Fibroblast of skin of right quadriceps (primary cell): ENCODE measurements around the gene SRRD.

Experiments
- DNase-seq: peaks from one replicate; pipeline ENCODE4 v3.0.0-alpha.2; 2013

SRRD gene

DNA sequence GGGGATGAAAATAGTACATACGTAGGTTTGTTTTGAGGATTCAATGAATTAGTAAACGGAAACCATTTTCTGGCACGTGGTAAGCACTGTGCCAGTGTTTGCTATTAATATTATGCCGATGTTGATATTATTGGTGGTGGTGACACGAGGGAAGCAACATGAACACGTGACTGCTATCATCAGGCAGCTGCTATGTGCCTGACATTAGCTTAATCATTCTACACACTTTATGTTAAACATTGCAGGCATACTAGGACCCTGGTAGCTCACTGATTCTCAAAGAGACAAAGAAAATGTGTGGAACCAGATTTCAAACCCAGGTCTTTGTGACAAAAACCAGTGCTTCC lies 656 bp downstream of the SRRD start:
- no peak for DNase-seq

GRCh38 chr22:26485013-26485412 lies 1.3 kb downstream of the SRRD start:
- no peak for DNase-seq

DNA sequence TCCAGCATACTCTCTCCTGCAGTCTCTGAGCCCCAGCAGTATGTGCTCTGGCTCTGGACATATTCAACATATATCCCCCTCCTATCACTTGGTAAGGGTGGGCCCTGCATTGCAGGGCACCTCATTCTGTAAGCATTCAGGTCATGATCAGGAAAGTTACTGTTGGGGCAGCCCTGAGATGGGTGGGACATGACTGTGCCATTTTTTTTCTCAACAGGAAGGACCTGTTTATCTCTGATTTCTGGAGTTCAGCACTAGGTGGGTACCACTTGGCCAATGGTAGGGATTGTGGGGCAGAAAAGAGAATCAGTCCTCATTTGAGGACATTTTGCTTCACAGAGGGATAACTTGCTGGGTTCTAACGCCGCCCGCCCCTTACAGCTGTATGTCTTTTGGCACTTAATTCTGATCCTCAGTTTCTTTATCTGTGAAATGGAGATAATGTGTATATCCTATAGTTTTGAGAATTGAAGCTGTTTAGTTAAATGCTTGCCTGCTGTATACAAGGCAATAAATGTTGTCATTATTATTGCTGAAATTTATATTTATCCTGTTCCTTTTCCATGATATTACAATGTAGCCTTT lies 2.2 kb downstream of the SRRD start:
- DNase-seq: no peak

DNA sequence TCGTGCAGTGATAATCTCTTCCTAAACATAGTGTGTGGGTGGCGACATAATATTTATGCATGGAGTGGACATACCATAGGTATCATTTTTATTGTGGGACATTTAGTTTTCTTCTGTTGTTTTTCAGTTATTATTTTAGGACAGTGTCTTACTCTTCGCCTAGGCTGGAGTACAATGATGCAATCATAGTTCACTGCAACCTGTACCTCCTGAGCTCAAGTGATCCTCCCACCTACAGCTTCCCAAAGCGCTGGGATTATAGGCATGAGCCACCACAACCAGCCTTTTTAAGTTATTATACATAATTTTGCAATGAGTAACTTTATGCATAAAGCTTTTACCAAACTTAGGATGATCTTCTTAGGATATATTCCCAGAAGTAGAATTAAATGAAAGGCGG lies 2.7 kb downstream of the SRRD start:
- no peak for DNase-seq

DNA sequence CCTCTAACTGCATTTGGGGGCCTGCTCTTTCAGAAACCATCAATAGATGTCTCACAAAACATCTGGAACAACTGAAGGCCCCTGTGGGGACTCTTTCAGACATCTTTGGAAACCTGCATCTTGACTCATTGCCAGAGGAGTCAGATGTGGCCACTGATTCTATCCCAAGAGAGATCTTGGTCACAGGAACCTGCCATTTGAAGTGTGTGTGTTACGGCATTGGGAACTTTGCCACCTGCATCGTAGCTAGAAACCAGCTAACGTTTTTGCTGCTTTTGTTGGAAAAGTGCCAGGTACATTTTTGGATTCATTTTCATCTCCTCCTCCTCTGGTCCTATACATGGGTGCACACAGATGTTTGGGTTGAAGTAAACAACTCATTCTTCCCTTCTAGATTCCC lies 4.3 kb downstream of the SRRD start:
- no peak for DNase-seq

GRCh38 chr22:26489447-26490036 lies 5.9 kb downstream of the SRRD start:
- no peak for DNase-seq

- DNase-seq: no peak
Measured at GRCh38 chr22:26492220-26492619, 8.5 kb downstream of the SRRD start.

- no peak for DNase-seq
Measured at GRCh38 chr22:26494506-26494905, 10.8 kb downstream of the SRRD start.

GRCh38 chr22:26496456-26496855 lies 12.8 kb downstream of the SRRD start:
- no peak for DNase-seq

GRCh38 chr22:26499188-26499703 lies 15.6 kb downstream of the SRRD start:
- no peak for DNase-seq

DNA sequence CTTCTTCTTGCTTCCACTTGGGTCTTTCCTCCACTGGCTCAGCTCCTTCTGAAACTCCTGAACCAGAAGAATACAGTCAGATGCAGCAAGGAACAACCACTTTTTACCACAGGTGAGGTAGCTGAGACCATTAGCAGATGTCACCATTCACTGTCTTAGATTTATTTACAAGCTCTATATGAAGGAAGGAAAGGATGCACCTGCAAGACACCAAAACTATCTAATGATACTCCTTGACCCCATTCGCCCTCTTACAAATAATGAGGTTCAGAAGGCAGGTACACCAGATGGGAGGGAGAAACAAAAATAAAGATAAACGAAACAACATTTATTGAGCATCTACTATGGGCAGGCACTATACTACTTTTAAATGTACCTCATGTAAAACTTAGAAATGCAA lies 18.3 kb downstream of the SRRD start:
- DNase-seq: no peak

DNA sequence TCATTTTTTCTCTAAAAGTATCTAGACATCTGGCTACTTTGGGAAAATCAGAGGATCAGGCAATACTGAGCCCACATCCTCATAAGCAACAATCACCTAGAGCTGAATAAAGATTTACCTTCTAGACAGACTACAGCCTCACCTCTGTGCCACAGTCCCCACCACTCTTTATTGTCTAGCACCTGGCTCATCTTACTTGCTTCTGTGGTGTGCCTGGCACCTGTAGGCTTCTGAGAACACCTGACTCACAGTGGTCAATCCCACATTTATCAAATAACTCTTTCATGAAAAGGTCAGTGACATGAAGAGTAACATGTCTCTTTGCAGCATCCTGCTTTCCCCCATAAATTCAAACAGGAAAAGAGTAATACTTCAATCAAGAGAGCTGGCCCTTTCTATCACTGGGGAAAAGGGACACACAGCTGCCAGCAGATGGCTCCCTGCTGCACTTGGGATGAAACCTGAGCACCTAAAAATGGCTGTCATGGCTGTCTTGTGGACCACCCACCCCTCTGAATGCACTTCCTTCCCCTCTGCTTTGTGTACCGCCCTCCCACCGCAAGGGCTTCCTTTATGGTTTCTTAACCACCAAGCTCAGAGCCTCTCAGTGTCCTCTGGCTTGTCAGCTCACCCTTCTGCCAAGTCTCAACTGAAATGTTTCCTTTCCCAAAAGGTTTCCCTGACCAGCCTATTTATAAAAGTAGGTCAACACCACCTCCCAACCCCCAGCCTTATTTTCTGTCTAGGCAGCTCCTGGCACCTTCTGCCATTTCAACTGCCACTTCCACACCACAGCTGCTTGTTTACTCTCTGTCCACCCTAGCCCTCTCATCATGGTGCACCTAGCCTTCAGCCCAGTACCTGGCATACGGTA lies 19.2 kb downstream of the SRRD start:
- DNase-seq: peak; percentile 56

GRCh38 chr22:26503758-26504157 lies 20.1 kb downstream of the SRRD start:
- DNase-seq: no peak

GRCh38 chr22:26508148-26508547 lies 24.5 kb downstream of the SRRD start:
- DNase-seq: no peak

DNA sequence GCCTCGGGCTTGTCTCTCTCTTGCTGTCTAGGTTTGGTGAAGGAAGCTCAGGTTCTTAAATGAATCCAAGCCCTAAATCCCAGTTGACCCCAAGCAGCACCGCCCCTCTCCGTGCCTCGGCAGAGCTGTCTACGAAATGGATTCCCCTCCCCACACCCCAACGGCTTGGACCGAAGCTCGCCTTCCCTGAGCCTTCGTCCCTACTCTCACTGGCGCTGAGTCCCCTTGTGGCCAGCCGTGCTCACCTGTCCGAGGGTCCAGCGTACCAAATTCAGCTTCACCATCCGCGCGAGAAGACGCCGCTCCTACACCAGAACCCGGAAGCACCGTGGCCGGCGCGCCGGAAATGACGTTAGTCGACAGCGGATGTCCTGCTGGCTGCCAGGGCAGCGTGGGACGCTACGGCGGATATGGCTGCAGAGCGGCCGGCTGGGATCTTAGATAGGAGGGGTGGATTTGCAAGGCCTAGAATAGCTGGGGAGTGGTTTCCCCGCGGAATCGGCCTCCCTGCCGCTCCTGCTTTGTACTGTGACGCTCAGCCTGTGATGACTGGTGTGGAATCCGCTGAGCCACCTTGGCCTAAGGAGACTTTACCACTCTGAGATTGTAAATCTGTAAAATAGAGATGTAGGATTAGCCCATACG lies 28.6 kb downstream of the SRRD start, which contains the start of gene TFIP11:
TSS of gene TFIP11 (minus strand) at position 325 of the 645 bp plus-strand sequence. CDS start 2,201 bp downstream, outside the sequence.
- peak; percentile 86 for DNase-seq

DNA sequence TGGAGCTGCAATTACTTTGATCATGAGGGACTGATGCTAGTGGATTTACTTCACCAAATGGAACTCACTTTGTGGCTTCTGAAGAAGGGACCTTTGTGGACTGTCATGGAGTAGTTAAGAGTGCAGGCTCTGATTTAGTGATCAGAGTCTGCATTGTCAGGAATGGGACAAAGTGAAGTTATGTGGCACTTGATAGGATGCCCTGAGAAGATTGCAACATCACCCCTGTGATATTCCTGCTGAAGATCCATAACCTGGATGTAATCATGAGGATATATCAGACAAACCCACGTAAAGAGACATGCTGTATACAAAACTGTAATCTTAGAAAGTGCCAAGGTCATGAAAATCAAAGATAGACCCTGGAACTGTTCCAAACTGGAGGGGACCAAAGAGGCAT lies 30.2 kb downstream of the SRRD start:
- no peak for DNase-seq

GRCh38 chr22:26514419-26515161 lies 30.9 kb downstream of the SRRD start:
- DNase-seq: no peak

GRCh38 chr22:26515931-26516330 lies 32.3 kb downstream of the SRRD start:
- DNase-seq: no peak

DNA sequence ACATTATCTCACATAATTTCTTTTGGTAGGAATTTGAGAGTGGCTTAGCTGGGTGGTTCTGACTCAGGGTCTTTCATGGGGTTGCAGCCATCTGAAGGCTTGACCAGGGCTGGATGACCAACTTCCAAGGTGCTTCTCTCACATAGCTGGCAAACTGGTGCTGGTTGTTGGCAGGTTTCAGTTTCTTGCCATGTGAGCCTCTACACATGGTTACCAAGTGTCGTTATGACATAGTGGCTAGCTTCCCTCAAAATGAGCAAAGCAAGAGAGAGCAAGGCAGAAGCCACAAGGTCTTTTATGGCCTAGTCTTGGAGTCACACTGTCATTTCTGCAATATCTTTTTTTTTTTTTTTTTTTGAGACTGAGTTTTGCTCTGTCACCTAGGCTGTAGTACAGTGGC lies 32.8 kb downstream of the SRRD start:
- DNase-seq: no peak

DNA sequence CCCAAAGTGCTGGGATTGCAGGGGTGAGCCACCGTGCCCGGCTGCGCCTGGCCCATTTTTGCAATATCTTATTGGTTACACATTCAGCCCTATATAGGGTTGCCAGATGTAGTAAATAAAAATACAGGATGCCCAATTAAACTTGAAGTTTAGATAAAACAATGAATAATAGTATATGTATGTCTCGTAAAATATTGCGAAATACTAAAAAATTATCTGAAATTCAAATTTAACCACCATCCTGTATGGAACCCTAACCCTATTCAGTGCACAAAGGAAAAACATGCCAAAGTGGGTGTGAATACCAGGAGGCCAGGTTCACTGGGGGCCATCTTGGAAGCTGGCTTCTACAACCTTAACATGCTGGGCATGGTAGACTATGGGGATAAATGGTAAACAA lies 33.8 kb downstream of the SRRD start:
- no peak for DNase-seq

DNA sequence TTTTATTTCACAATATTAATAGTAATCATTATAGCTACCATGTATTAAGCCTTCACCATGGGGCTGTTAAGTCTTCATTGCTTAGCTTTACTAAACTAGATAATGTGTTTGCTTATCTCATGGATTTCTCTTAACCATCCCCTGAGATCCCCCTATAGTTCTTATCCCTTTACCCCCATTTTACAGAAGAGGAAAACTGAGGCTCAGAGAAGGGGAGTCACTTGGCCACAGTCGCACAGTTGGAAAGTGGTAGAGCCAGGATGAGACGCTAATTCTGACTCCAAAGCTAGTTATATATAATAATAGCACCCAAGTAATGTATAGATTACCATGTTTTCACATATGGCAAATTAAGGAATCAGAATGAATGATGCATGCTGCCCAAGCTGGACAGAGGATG lies 38.3 kb downstream of the SRRD start:
- no peak for DNase-seq

DNA sequence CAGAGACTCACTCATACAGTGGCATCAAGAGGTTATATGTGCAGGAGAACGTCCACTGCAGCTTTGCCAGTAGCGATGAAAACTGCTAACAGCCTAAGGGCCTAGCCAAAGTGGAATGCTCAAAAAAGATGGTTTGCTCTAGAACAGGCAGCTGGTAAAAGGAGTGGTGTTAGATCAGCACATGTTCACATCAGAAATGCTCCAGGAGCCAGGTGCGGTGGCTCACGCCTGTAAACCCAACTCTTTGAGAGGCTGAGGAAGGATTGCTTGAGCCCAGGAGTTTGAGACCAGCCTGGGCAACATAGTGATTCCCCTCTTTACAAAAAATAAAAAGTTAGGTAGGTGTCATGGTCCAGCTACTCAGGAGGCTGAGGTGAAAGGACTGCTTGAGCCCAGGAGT lies 38.9 kb downstream of the SRRD start:
- DNase-seq: no peak

DNA sequence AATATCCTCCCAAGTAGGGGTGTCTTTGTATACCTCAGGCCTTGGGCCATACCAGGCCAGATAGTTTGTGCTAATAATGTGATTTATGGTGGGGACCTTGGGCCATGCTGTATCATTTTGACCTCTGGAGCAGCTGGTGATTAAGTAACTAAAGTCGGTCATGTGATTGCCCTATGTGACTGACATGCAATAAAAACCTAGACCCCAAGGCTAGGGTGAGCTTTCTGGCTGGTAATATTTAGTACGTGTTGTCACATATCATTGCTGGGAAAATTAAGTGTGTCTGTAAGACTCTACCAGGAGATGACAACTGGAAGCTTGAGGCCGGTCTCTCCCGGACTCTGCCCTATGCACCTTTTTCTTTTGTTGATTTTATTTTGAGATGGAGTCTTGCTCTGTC lies 41.2 kb downstream of the SRRD start:
- DNase-seq: no peak
